Heart left ventricle (tissue), 16 donors: ENCODE measurements around the gene KCNQ1. TPM values are rescaled to one million over a fixed set of nuclear protein-coding genes. Genes with fewer than 3 reads are reported as not detected.

Source experiments
- ATAC-seq, 4 donors: fragments of 200-7000 bp; cut with Tn5 transposase; one replicate each; pipeline ENCODE4 v1.9.1; 2020 to 2022; ENCODE audit warnings: moderate library complexity in 4 of 4, mild to moderate bottlenecking in 3 of 4, moderate number of reproducible peaks in 1 of 4
- DNase-seq, 5 donors: peaks; one replicate each; pipeline ENCODE4 v3.0.0-alpha.2; 2020
- H3K27ac ChIP-seq, 12 donors: fragments of 200-600 bp; sonication (generic) in 4 of 12; one replicate each; pipeline versions ENCODE4 v1.5.0 to v1.8.0; 2016 to 2022; ENCODE audit warnings: mild to moderate bottlenecking in 2 of 12
- H3K27me3 ChIP-seq, 9 donors: fragments of 200-600 bp; sonication (generic) in 2 of 9; one replicate each; pipeline versions ENCODE4 v1.5.1 to v1.8.0; 2016 to 2022; ENCODE audit warnings: mild to moderate bottlenecking in 3 of 9
- H3K36me3 ChIP-seq, 9 donors: fragments of 200-600 bp; sonication (generic) in 2 of 9; one replicate each; pipeline versions ENCODE4 v1.5.0 to v1.8.0; 2018 to 2022; ENCODE audit warnings: mild to moderate bottlenecking in 2 of 9
- H3K4me1 ChIP-seq, 12 donors: fragments of 200-600 bp; sonication (generic) in 4 of 12; one replicate each; pipeline versions ENCODE4 v1.5.0 to v1.8.0; 2016 to 2022; ENCODE audit warnings: mild to moderate bottlenecking in 3 of 12
- H3K4me3 ChIP-seq, 12 donors: fragments of 200-600 bp; sonication (generic) in 4 of 12; one replicate each; pipeline versions ENCODE4 v1.5.0 to v1.8.0; 2017 to 2022; ENCODE audit warnings: mild to moderate bottlenecking in 9 of 12, moderate library complexity in 4 of 12
- H3K9me3 ChIP-seq, 12 donors: fragments of 200-600 bp; sonication (generic) in 4 of 12; one replicate each; pipeline versions ENCODE4 v1.5.0 to v1.8.0; 2016 to 2022; ENCODE audit warnings: mild to moderate bottlenecking in 1 of 12
- POLR2A ChIP-seq, 2 donors: fragments of 450-650 bp; IDR thresholded peaks; one replicate each; pipeline ENCODE4 v1.6.1; 2017; ENCODE audit warnings: antibody characterized with exemption in 2 of 2, mild to moderate bottlenecking in 2 of 2, moderate library complexity in 2 of 2
- WGBS, 4 donors: extraction: QIAGEN DNeasy Blood & Tissue Kit in 2 of 4; methylation state at CpG; one replicate each; pipeline versions ENCODE4 v1.1.5 to v1.1.7; 2013 to 2018; 5-methylcytosine and 5-hydroxymethylcytosine counted together
- intact Hi-C, 10 donors: fragments of 100-400 bp; cut with DNase I; formaldehyde crosslinking; loops; one replicate each; pipeline versions ENCODE4 v1.11.1 to v1.14.2; 2022
- polyA plus RNA-seq, 2 donors: library from polyadenylated mRNA; stranded (reverse); fragments of 200-250 nt; gene quantifications; one replicate each; pipeline ENCODE4 v1.2.3, GENCODE V29; 2013
- total RNA-seq, 9 donors: library from RNA; depleted of rRNA in 2 of 9; stranded (reverse); fragments of >200 nt in 2 of 9; fragmentation: NEBNext Ultra II Directional in 3 of 9; extraction: Animal tissue kit (Norgen Biotek cat#: 25700) in 3 of 9; gene quantifications; one replicate each; pipeline versions ENCODE4 v1.1.0 to v1.2.4, GENCODE V29; 2016 to 2023
- TF ChIP-seq, protein P1 (sequence below), 12 donors: fragments of 200-600 bp; sonication (generic) in 4 of 12; IDR thresholded peaks; one replicate each; pipeline versions ENCODE4 v1.5.0 to v1.8.0; 2018 to 2022; ENCODE audit warnings: antibody characterized with exemption in 12 of 12, mild to moderate bottlenecking in 5 of 12
- donor health status: ischemic (EF 13 %, LVEDD 7.1; RV severe dilation, severe dysfunction).
- donor health status: healthy with polysubstance abuse.
- donor health status: DM: no; HTN: yes; CAD: no.
- donor health status: DM: no; HTN: no; CAD: no.
- donor health status: ischemic (EF 25% LVEDD 6.9; RV normal size, moderate dysfunction).
- donor health status: ischemic (EF 25% LVEDD 5.7; RV mildly dilated, moderate dysfunction).
- donor health status: healthy.
- donor health status: DM: yes; HTN: yes; CAD: no.
- donor health status: ischemic (EF 35%, LVEDD 5.7; RV mildly dilated, moderate dysfunction).
- donor health status: nonischemic (EF 11% LVEDD 7.7; RV severe dilation, severe dysfunction).
- donor health status: DM: yes; HTN: yes; CAD: no.
- donor health status: PGD.
- donor health status: ischemic (EF 29% LVEDD 5.4; RV normal size, mild dysfunction).
- donor health status: nonischemic (EF 23%, LVEDD 6.1; RV moderate dilation, normal function).

The KCNQ1 gene
- total and polyA plus RNA-seq, 11 donors: 18.6 to 42.4 (median 31.4) TPM

- Histone ChIP-seq H3K36me3 (no peaks in the 10 kb centered on the region), H3K27ac (no peak overlapping the region), H3K9me3 (peaks cover 0 to 4% (median 0%) of the 10 kb centered on the region in 12 donors), H3K4me1 (no peaks in the 10 kb centered on the region), H3K27me3 (no peaks in the 10 kb centered on the region), H3K4me3 (no peak overlapping the region)
- 75 to 88% (median 82%) methylated on average over 8 to 10 of the region's 10 CpGs for WGBS, 4 donors
- DNase-seq: peak in 1 of 5 donors; percentile 47
- TF ChIP-seq POLR2A (IDR thresholded peaks at IDR 0.05): no peak
- TF ChIP-seq, protein P1, sequence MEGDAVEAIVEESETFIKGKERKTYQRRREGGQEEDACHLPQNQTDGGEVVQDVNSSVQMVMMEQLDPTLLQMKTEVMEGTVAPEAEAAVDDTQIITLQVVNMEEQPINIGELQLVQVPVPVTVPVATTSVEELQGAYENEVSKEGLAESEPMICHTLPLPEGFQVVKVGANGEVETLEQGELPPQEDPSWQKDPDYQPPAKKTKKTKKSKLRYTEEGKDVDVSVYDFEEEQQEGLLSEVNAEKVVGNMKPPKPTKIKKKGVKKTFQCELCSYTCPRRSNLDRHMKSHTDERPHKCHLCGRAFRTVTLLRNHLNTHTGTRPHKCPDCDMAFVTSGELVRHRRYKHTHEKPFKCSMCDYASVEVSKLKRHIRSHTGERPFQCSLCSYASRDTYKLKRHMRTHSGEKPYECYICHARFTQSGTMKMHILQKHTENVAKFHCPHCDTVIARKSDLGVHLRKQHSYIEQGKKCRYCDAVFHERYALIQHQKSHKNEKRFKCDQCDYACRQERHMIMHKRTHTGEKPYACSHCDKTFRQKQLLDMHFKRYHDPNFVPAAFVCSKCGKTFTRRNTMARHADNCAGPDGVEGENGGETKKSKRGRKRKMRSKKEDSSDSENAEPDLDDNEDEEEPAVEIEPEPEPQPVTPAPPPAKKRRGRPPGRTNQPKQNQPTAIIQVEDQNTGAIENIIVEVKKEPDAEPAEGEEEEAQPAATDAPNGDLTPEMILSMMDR (IDR thresholded peaks at IDR 0.05): no peak
- ATAC-seq: no peak
- intact Hi-C loops: no loop called here
These were observed 8.7 kb upstream of the KCNQ1 start for GRCh38 chr11:2436013-2436520.

GRCh38 chr11:2436521-2437031, 8.2 kb upstream of the KCNQ1 start:
- Histone ChIP-seq H3K4me1 (no peaks in the 10 kb centered on the region), H3K36me3 (no peaks in the 10 kb centered on the region), H3K4me3 (no peak overlapping the region), H3K27ac (no peak overlapping the region), H3K9me3 (peaks cover 0 to 4% (median 0%) of the 10 kb centered on the region in 12 donors), H3K27me3 (no peaks in the 10 kb centered on the region)
- ATAC-seq (no peak), DNase-seq (peak in 1 of 5 donors; percentile 33)
- 84 to 88% (median 86%) methylated on average over 12 to 13 of the region's 13 CpGs for WGBS, 4 donors
- TF ChIP-seq POLR2A (IDR thresholded peaks at IDR 0.05): no peak
- TF ChIP-seq, protein P1 (IDR thresholded peaks at IDR 0.05): no peak
- intact Hi-C loops: no loop called here

- no peaks in the 10 kb centered on the region for H3K36me3 ChIP-seq
- intact Hi-C loops: no loop called here
- peak in 1 of 5 donors; percentile 25 for DNase-seq
- ATAC-seq: no peak
- H3K27ac ChIP-seq: no peak overlapping the region
- 87 to 90% (median 89%) methylated on average over 4 of the region's 4 CpGs for WGBS, 4 donors
- no peak overlapping the region for H3K4me3 ChIP-seq
- peaks cover 0 to 4% (median 0%) of the 10 kb centered on the region in 12 donors for H3K9me3 ChIP-seq
- H3K27me3 ChIP-seq: no peaks in the 10 kb centered on the region
- no peaks in the 10 kb centered on the region for H3K4me1 ChIP-seq
- TF ChIP-seq, protein P1 (IDR thresholded peaks at IDR 0.05): no peak
- no peak for TF ChIP-seq POLR2A (IDR thresholded peaks at IDR 0.05)
These were observed 7.3 kb upstream of the KCNQ1 start for GRCh38 chr11:2437516-2437915.

DNA sequence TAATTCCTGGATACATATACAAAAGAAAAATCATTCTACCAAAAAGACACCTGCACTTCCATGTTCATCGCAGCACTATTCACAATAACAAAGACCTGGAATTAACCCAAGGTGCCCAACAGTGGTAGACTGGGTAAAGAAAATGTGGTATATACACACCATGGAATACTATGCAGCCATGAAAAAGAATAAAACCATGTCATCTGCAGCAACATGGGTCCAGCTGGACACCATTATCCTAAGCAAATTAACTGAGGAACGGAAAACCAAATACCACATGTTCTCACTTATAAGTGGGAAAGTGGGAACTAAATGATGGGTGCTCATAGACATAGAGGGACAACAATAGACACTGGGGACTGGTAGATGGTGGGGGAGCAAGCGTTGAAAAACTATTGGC, 5.0 kb upstream of the KCNQ1 start:
- no peak for DNase-seq
- Histone ChIP-seq H3K4me1 (peaks cover 0 to 8% (median 0%) of the 10 kb centered on the region in 12 donors), H3K27me3 (peaks cover 0 to 9% (median 0%) of the 10 kb centered on the region in 9 donors), H3K4me3 (no peak overlapping the region), H3K9me3 (peaks cover 0 to 10% (median 0%) of the 10 kb centered on the region in 12 donors), H3K27ac (no peak overlapping the region), H3K36me3 (no peaks in the 10 kb centered on the region)
- WGBS, 4 donors: 95 to 98% (median 96%) methylated on average over 3 of the region's 3 CpGs
- intact Hi-C loops: loop anchor here in 1 of 10 donors (5.0 kb wide), 1 partner anchor 87 kb away; no protein-coding TSS in a partner anchor
- no peak for ATAC-seq
- TF ChIP-seq POLR2A (IDR thresholded peaks at IDR 0.05): no peak
- TF ChIP-seq, protein P1 (IDR thresholded peaks at IDR 0.05): no peak
